ENCODE data around the gene RNASE9. TPM values are rescaled to one million over a fixed set of nuclear protein-coding genes. Genes with fewer than 3 reads are reported as not detected.
"Not testable (repeated sequence)": the region's sequence is repeated elsewhere in the genome, so short reads cannot be mapped to it uniquely, and the experiment has no call there.

The RNASE9 gene
- total RNA-seq, 4 donors from 2014 or later = not detected

DNA sequence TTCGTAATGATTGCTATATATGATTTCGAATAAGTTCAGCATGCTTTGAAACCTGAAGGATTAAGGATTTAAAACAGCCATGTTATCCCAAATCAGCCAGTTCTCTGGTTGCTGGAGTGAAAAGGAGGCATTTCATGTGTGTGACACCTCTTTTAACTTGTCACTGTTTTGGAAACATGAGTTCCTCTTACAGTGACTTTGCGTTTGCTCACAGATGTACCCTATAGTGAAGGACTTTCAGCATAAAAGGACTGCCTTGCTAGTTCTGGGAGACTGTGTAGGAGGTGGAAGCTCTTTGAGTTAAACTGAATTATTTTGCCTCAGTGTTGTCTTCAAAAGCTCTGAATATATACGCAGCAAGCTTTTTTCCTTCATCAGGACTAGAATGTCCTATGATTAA, 19.4 kb upstream of the RNASE9 start:
- WGBS = 77% methylated on average over 4 of the region's 4 CpGs
- intact Hi-C loops (cut with DNase I) = no loop called here
- no peak for TF ChIP-seq POLR2AphosphoS5 (IDR thresholded peaks at IDR 0.05)
- no peak for TF ChIP-seq EP300 (IDR thresholded peaks at IDR 0.05)
- no peak for TF ChIP-seq POLR2A (IDR thresholded peaks at IDR 0.05; ENCODE audit: low read depth)
- TF ChIP-seq, protein P1, sequence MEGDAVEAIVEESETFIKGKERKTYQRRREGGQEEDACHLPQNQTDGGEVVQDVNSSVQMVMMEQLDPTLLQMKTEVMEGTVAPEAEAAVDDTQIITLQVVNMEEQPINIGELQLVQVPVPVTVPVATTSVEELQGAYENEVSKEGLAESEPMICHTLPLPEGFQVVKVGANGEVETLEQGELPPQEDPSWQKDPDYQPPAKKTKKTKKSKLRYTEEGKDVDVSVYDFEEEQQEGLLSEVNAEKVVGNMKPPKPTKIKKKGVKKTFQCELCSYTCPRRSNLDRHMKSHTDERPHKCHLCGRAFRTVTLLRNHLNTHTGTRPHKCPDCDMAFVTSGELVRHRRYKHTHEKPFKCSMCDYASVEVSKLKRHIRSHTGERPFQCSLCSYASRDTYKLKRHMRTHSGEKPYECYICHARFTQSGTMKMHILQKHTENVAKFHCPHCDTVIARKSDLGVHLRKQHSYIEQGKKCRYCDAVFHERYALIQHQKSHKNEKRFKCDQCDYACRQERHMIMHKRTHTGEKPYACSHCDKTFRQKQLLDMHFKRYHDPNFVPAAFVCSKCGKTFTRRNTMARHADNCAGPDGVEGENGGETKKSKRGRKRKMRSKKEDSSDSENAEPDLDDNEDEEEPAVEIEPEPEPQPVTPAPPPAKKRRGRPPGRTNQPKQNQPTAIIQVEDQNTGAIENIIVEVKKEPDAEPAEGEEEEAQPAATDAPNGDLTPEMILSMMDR (IDR thresholded peaks at IDR 0.05) = no peak

DNA sequence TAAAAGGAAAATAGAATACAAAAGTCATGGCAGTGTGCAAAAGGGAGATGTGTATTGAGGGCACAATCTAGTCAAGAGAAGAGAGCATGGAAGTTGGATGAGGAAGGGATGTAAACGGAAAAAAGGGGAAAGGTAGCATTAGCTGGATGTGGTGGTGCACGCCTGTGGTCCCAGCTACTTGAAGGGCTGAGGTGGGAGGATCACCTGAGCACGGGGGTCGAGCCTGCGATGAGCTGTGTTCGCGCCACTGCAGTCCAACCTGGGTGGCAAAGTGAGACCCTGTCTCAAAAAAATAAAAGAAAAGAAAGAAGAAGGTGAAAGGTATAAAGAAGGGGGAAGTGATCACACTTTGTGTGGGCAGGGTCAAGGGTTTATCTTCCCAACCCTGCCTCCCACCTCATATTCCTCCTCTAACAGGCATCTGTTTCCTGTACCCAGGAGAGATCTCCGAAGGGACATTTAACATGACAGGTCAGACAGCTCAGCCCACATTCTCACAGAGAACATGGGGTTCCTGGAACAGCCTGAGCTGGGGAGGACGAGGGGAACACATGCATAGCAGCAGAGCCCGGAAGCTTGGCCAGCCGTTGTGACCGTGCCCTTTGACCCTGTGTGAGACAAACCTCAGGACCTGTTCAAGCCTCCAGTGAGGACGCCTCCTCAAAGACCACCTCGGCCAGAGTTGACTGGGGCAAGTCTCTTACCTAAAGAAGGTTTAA, 18.1 kb upstream of the RNASE9 start:
- Histone ChIP-seq H3K4me3 (no peak overlapping the region), H3K9me3 (no peaks in the 10 kb centered on the region), H3K27ac (replicated peaks in 1 of 4) (no peak overlapping the region), H3K27me3 (no peaks in the 10 kb centered on the region), H3K36me3 (no peaks in the 10 kb centered on the region), H3K4me1 (no peaks in the 10 kb centered on the region)
- WGBS = 76% methylated on average over 14 of the region's 14 CpGs
- TF ChIP-seq, protein P1 (IDR thresholded peaks at IDR 0.05) = no peak
- TF ChIP-seq EP300 (IDR thresholded peaks at IDR 0.05) (no peak), POLR2AphosphoS5 (IDR thresholded peaks at IDR 0.05) (no peak), POLR2A (IDR thresholded peaks at IDR 0.05; ENCODE audit: low read depth) (no peak)
- intact Hi-C loops (cut with DNase I) = no loop called here
- no peak for DNase-seq (ENCODE audit: extremely low spot score)

More for the DNA sequence above, 19.4 kb upstream of the RNASE9 start:
- Histone ChIP-seq H3K4me1 (no peaks in the 10 kb centered on the region), H3K36me3 (no peaks in the 10 kb centered on the region), H3K27ac (replicated peaks in 1 of 4) (no peak overlapping the region), H3K9me3 (no peaks in the 10 kb centered on the region), H3K27me3 (peaks cover 0 to 5% (median 0%) of the 10 kb centered on the region in 4 donors), H3K4me3 (no peak overlapping the region)
- no peak for DNase-seq (ENCODE audit: extremely low spot score)

GRCh38 chr14:20578325-20578724, 17.5 kb upstream of the RNASE9 start:
- no peaks in the 10 kb centered on the region for H3K9me3 ChIP-seq
- TF ChIP-seq, protein P1 (IDR thresholded peaks at IDR 0.05) = no peak
- TF ChIP-seq EP300 (IDR thresholded peaks at IDR 0.05) (no peak), POLR2A (IDR thresholded peaks at IDR 0.05; ENCODE audit: low read depth) (no peak), POLR2AphosphoS5 (IDR thresholded peaks at IDR 0.05) (no peak)
- no peak for DNase-seq (ENCODE audit: extremely low spot score)
- no peaks in the 10 kb centered on the region for H3K4me1 ChIP-seq
- no peak overlapping the region for H3K4me3 ChIP-seq
- no peaks in the 10 kb centered on the region for H3K36me3 ChIP-seq
- WGBS = 50% methylated on average over 3 of the region's 3 CpGs
- H3K27me3 ChIP-seq = no peaks in the 10 kb centered on the region
- intact Hi-C loops (cut with DNase I) = no loop called here
- no peak overlapping the region for H3K27ac ChIP-seq (replicated peaks in 1 of 4)

GRCh38 chr14:20572382-20572990, 11.6 kb upstream of the RNASE9 start:
- H3K36me3 ChIP-seq; H3K27ac ChIP-seq (replicated peaks in 1 of 4); H3K4me1 ChIP-seq; H3K4me3 ChIP-seq; intact Hi-C loops (cut with DNase I); DNase-seq (ENCODE audit: extremely low spot score); H3K27me3 ChIP-seq: not testable (repeated sequence)
- WGBS = 70% methylated on average over 4 of the region's 4 CpGs
- peaks cover 0 to 24% (median 14%) of the 10 kb centered on the region in 4 donors for H3K9me3 ChIP-seq

DNA sequence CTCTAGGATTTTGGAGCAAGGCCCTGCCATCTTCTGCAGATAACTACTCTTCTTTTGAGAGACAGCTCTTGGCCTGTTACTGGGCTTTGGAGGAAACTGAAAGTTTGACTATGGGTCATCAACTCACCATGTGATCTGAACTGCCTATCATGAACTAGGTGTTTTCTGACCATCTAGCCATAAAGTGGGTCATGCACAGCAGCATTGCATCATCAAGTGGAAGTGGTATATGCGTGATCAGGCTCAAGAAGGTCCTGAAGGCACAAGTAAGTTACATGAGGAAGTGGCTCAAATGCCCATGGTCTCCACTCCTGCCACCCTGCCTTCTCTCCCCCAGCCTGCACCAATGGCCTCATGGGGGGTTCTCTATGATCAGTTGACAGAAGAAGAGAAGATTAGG, 9.9 kb upstream of the RNASE9 start:
- DNase-seq (ENCODE audit: extremely low spot score); H3K4me1 ChIP-seq; H3K27ac ChIP-seq (replicated peaks in 1 of 4); H3K27me3 ChIP-seq; H3K36me3 ChIP-seq; H3K4me3 ChIP-seq; intact Hi-C loops (cut with DNase I): not testable (repeated sequence)
- peaks cover 0 to 24% (median 14%) of the 10 kb centered on the region in 4 donors for H3K9me3 ChIP-seq
- WGBS = 50% methylated on average over 1 of the region's 1 CpG

DNA sequence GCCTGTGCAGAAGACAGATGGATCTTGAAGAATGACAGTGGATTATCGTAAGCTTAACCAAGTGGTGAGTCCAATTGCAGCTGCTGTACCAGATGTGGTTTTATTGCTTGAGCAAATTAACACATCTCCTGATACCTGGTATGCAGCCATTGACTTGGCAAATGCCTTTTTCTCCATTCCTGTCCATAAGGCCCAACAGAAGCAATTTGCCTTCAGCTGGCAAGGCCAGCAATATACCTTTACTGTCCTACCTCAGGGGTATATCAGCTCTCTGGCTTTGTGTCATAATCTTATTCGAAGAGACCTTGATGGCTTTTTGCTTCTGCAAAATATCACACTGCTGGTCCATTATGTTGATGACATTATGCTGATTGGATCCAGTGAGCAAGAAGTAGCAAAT, 9.0 kb upstream of the RNASE9 start:
- H3K36me3 ChIP-seq; H3K4me1 ChIP-seq; DNase-seq (ENCODE audit: extremely low spot score); H3K4me3 ChIP-seq; H3K27ac ChIP-seq (replicated peaks in 1 of 4); H3K27me3 ChIP-seq; intact Hi-C loops (cut with DNase I): not testable (repeated sequence)
- WGBS = 70% methylated on average over 2 of the region's 2 CpGs
- H3K9me3 ChIP-seq = peaks cover 0 to 24% (median 14%) of the 10 kb centered on the region in 4 donors

Measured in esophagus muscularis mucosa (tissue), 4 donors.